ENCODE measurements around the gene DIP2B.
"Not testable (repeated sequence)": the region's sequence is repeated elsewhere in the genome, so short reads cannot be mapped to it uniquely, and the experiment has no call there.

The DIP2B gene

DNA sequence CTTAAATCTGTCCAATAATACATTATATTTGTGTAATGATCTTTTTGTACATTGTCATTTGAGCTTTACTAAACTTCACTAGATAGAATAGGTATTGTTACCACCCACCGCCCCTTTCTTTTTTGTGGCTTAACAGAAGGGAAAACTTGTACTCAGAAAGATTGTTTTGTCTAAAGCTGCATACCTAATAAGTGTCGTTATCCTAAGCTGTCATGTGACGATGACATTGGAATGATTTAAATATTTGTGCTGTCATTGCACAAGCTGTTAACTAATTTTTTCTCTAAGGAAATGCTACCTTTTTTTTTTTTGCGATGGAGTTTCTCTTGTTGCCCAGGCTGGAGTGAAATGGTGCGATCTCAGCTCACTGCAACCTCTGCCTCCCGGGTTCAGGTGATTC lies 3.6 kb downstream of the DIP2B start:
- no peak overlapping the region for H3K9ac ChIP-seq (ENCODE audit: low read depth, low read length)
- H3K9me3 ChIP-seq (ENCODE audit: control insufficient read depth, insufficient read depth, low read length) = no peaks in the 10 kb centered on the region
- H3K36me3 ChIP-seq (ENCODE audit: insufficient read depth, low read length) = no peaks in the 10 kb centered on the region
- 0 out of 2 replicates have a peak, but pooled peaks cover 8% of the 10 kb centered on the region for H3K4me1 ChIP-seq (ENCODE audit: insufficient read depth, low read length)

DNA sequence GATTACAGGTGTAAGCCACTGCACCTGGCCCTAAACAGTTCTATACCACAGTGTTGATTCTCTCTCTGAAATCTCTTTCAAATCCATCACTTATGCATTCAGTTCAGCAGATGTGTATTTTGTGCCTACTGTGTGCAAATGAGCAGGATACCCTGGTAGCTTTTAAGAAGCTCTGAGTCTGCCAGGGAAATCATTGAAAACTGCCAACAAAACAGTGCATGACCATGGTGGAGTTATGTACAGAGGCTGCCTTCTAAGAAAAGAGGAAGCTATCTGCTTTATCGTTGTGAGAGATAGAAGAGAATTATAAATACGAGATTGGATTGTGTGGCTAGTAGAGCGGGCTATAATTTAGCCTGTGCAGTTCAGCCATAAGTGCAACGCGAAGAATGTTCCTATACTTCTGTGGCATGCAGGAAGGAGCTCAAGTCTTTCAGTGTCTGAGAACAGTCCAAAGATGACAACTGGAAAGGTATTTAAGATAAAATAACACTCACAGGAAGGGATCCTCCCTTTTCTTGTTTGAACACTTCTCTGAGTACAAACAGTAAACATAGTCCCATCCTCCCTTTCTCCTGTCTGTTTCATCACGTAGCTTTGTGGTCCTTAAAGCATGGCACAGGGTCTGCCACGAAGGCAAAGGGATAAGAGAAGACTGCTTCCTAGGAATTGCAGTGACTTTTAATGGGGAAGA lies 4.3 kb downstream of the DIP2B start:
- no peaks in the 10 kb centered on the region for H3K9me3 ChIP-seq (ENCODE audit: control insufficient read depth, insufficient read depth, low read length)
- H3K4me1 ChIP-seq (ENCODE audit: insufficient read depth, low read length) = 0 out of 2 replicates have a peak, but pooled peaks cover 8% of the 10 kb centered on the region
- H3K36me3 ChIP-seq (ENCODE audit: insufficient read depth, low read length) = no peaks in the 10 kb centered on the region
- H3K9ac ChIP-seq (ENCODE audit: low read depth, low read length) = no peak overlapping the region

DNA sequence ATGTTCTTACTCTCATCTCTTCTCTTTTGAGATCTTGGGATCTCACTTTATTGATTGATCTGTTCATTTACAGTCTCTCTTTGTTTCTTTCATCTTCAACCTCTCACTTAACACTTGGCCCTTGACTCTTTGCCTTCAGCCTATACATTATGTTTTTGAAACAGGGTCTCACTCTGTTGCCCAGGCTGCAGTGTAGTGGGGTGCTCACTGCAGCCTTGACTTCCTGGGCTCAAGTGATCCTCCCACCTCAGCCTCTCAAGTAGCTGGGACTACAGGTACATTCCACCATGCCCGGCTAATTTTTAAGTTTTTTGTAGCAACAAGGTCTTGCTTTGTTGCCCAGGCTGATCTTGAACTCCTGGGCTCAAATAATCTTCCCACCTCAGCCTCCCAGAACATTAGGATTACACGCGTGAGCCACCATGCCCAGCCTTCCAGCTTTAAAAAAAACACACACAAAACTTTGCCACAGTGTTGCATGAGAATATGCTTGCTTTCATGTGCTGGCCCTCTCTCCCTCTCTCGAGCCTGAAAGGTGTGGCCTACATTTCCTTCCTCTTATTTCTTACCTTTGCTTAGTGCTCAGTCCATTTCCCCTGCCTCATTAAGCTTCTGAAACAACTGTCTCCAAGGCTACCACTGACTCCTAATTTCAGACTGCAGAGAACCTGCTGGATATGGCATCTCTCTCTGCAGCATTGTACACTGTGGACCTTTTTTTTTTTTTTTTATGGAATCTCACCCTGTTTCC lies 9.9 kb downstream of the DIP2B start:
- no peak overlapping the region for H3K9ac ChIP-seq (ENCODE audit: low read depth, low read length)
- H3K4me1 ChIP-seq (ENCODE audit: insufficient read depth, low read length) = no peaks in the 10 kb centered on the region
- no peaks in the 10 kb centered on the region for H3K36me3 ChIP-seq (ENCODE audit: insufficient read depth, low read length)

DNA sequence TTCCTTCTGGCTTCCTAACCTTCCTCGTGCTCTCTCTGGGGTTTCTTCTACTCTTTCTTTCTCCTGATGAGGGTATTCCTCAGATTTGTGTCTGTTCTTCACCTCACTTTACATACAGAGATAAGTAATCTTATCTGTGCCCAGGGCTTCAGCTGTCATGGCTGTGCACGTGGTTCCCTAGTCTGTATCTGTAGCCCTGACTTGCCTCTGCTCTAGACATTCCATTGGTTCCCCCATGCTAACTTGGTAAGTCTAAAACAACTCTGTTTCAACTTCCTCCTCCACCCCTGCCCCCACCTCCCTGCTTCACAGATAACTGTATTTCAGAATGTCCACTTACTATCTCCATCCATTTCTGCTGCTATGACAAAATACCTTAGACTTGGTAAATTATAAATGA lies 10.8 kb downstream of the DIP2B start:
- Histone ChIP-seq H3K36me3 (ENCODE audit: insufficient read depth, low read length) (no peaks in the 10 kb centered on the region), H3K9ac (ENCODE audit: low read depth, low read length) (no peak overlapping the region), H3K9me3 (ENCODE audit: control insufficient read depth, insufficient read depth, low read length) (no peaks in the 10 kb centered on the region), H3K4me1 (ENCODE audit: insufficient read depth, low read length) (no peaks in the 10 kb centered on the region)

More for the DNA sequence above, 9.9 kb downstream of the DIP2B start:
- H3K9me3 ChIP-seq (ENCODE audit: control insufficient read depth, insufficient read depth, low read length) = no peaks in the 10 kb centered on the region

DNA sequence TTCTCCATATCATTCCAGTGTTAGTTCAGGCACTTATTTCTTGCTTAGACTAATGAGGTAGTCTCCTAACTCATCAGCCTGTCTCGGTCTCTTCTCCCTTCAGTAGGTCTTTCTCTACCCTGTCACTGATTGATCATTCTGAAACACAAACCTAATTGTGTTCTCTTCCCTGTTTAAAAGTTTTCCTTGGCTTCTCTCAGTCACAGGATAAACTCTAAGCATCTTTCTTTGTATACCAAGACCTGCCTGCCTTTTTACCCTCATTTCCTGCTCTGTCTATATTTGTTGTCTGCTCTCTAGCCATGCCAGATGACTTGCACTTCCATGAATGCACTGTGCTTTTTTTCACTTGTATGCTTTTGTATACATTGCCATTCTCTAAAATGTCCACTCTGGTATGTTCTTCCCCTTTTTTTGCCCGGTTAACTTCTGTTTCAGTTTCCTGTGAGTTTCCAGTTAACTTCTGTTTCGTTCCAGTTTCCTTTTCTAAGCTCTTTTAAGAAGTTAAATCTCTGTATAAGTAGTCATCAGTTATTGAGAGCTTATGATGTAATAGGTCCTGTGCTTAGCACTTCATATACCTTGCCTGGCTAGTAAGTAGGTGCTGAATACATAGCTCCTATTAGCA lies 12.8 kb downstream of the DIP2B start:
- Histone ChIP-seq H3K9me3 (ENCODE audit: control insufficient read depth, insufficient read depth, low read length) (no peaks in the 10 kb centered on the region), H3K36me3 (ENCODE audit: insufficient read depth, low read length) (no peaks in the 10 kb centered on the region), H3K4me1 (ENCODE audit: insufficient read depth, low read length) (no peaks in the 10 kb centered on the region), H3K9ac (ENCODE audit: low read depth, low read length) (no peak overlapping the region)

DNA sequence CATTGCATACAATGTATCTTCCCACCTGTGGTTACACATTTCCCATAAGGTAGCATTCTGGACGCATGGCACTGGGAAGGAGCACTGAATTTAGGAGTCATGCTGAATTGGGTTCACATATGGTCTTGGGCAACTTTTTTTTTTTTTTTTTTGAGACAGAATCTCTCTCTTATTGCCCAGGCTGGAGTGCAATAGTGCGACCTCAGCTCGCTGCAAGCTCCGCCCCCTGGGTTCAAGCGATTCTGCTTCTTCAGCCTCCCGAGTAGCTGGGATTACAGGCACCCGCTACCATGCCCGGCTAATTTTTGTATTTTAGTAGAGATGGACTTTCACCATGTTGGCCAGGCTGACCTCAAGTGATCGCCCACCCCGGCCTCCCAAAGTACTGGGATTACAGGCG lies 13.3 kb downstream of the DIP2B start:
- Histone ChIP-seq H3K9me3 (ENCODE audit: control insufficient read depth, insufficient read depth, low read length) (no peaks in the 10 kb centered on the region), H3K36me3 (ENCODE audit: insufficient read depth, low read length) (no peaks in the 10 kb centered on the region), H3K9ac (ENCODE audit: low read depth, low read length) (no peak overlapping the region), H3K4me1 (ENCODE audit: insufficient read depth, low read length) (no peaks in the 10 kb centered on the region)

DNA sequence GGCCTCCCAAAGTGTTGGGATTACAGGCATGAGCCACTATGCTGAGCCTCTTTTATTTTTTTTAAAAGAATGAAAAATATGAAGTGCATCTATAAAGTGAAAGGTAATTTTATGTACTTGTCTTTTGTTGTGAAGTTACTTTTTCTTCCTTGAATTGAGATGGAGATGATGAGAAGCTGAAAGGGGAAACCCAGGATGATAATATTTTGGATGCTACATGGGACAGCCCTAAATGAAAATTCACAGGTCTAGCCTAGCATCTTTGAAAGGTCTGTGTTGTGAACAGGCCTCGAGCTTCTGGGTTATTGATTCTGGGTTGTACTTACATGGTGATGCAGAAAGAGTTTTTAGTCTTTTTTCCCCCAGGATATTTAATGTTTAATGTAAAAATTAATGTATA lies 14.6 kb downstream of the DIP2B start:
- no peaks in the 10 kb centered on the region for H3K9me3 ChIP-seq (ENCODE audit: control insufficient read depth, insufficient read depth, low read length)
- H3K36me3 ChIP-seq (ENCODE audit: insufficient read depth, low read length) = no peaks in the 10 kb centered on the region
- no peak overlapping the region for H3K9ac ChIP-seq (ENCODE audit: low read depth, low read length)
- no peaks in the 10 kb centered on the region for H3K4me1 ChIP-seq (ENCODE audit: insufficient read depth, low read length)

DNA sequence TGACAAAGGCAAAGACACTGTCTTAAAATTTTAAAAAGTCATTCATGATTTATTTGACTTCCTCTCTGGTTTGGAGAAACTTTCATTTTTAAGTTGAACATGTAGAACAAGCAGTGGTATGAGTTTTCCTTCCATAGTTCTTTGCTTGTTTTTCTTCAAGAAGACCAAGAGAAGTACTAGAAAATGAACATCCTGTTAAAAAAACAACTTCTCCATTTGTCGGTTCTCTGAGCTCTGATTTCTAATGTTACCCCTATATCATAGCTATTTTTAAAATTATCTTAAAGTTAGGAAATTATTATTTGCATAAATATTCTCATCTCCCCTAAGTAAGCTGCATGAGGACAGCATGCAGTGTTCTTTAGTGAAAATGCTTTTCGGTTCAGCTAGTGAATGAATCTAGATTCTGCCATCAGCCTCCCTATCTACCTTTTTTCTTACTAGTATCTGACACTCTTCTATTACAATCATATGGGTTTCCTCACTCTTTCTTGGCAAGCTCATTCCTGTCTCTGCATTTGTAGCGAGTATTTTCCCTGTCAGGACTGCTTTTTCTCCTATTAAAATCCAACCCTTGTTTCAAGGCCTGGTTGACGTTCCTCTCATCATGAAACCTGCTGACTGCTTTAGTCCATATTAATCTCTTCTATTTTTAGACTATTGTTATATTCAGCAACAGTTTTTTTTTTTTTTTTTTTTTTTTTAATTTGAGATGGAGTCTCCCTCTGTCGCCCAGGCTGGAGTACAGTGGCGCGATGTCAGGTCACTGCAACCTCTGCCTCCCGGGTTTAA lies 15.8 kb downstream of the DIP2B start:
- no peaks in the 10 kb centered on the region for H3K9me3 ChIP-seq (ENCODE audit: control insufficient read depth, insufficient read depth, low read length)
- no peaks in the 10 kb centered on the region for H3K36me3 ChIP-seq (ENCODE audit: insufficient read depth, low read length)
- no peak overlapping the region for H3K9ac ChIP-seq (ENCODE audit: low read depth, low read length)
- no peaks in the 10 kb centered on the region for H3K4me1 ChIP-seq (ENCODE audit: insufficient read depth, low read length)

DNA sequence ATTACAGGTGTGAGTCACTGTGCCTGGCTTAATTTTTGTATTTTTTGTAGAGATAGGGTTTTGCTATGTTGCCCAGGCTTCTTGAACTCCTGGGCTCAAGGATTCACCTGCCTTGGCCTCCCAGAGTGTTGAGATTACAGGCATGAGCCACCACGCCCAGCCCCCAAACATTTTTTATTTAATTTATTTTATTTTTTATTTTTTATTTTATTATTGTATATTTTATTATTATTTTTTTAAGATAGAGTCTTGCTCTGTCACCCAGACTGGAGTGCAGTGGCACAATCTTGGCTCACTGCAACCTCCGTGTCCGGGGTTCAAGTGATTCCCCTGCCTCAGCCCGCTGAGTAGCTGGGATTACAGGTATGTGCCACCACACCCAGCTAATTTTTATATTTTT lies 17.0 kb downstream of the DIP2B start:
- not testable (repeated sequence) for H3K9me3 ChIP-seq (ENCODE audit: control insufficient read depth, insufficient read depth, low read length); H3K36me3 ChIP-seq (ENCODE audit: insufficient read depth, low read length); H3K4me1 ChIP-seq (ENCODE audit: insufficient read depth, low read length); H3K9ac ChIP-seq (ENCODE audit: low read depth, low read length)

DNA sequence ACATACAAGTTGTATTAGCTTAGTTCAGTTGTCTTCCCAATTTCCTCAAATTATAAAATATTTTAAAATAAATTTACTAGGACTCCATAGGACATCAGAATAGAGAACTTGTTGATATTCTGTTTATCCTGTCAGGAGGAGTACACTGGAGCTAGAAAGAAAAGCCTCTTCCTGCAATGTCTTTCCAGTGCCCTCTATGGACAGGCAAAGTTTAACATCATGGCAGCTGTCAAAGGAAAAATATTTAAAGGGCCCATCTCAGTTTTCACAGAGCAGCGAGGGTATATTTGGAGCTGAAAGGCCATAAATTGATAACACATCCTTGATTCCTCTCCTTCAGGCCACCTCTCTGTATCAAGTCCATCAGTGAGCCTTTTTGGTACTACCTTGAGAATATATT lies 19.0 kb downstream of the DIP2B start:
- H3K9ac ChIP-seq (ENCODE audit: low read depth, low read length) = no peak overlapping the region
- H3K9me3 ChIP-seq (ENCODE audit: control insufficient read depth, insufficient read depth, low read length) = no peaks in the 10 kb centered on the region
- no peaks in the 10 kb centered on the region for H3K36me3 ChIP-seq (ENCODE audit: insufficient read depth, low read length)
- H3K4me1 ChIP-seq (ENCODE audit: insufficient read depth, low read length) = peaks cover 6% of the 10 kb centered on the region; the same call in 1 of the 2 replicates

DNA sequence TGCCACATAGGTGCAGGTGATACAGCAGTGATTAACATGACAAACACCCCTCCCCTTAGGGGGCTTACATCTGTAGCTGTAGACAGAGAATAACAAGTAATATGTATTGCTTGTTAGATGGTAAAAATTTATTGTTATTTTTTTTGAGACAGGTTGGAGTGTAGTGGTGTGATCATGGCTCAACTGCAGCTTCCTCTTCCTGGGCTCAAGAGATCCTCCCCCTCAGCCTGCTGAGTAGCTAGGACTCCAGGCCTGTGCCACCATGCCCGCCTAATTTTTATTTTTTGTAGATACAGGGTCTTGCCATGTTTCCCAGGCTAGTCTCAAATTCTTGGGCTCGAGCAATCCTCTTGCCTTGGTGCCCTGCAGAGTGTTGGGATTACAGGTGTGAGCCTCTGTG lies 19.8 kb downstream of the DIP2B start:
- H3K9me3 ChIP-seq (ENCODE audit: control insufficient read depth, insufficient read depth, low read length) = no peaks in the 10 kb centered on the region
- H3K36me3 ChIP-seq (ENCODE audit: insufficient read depth, low read length) = no peaks in the 10 kb centered on the region
- peaks cover 12% of the 10 kb centered on the region for H3K4me1 ChIP-seq (ENCODE audit: insufficient read depth, low read length)
- H3K9ac ChIP-seq (ENCODE audit: low read depth, low read length) = no peak overlapping the region

DNA sequence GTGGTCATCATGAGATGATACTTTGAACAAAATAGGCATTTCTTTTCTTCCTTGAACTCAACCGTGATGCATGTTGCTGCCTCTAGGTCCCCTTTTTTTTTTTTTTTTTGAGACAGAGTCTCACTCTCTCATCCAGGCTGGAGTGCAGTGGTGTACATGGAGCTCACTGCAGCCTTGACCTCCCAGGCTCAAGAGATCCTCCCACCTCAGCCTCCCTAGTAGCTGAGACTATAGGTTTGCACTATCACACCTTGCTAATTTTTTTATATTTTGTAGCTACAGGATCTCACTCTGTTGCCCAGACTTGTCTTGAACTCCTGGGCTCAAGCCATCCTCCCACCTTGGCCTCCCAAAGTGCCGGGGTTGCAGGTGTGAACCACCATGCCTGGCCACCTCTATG lies 20.6 kb downstream of the DIP2B start:
- Histone ChIP-seq H3K9me3 (ENCODE audit: control insufficient read depth, insufficient read depth, low read length) (no peaks in the 10 kb centered on the region), H3K4me1 (ENCODE audit: insufficient read depth, low read length) (peaks cover 12% of the 10 kb centered on the region), H3K36me3 (ENCODE audit: insufficient read depth, low read length) (no peaks in the 10 kb centered on the region), H3K9ac (ENCODE audit: low read depth, low read length) (no peak overlapping the region)

DNA sequence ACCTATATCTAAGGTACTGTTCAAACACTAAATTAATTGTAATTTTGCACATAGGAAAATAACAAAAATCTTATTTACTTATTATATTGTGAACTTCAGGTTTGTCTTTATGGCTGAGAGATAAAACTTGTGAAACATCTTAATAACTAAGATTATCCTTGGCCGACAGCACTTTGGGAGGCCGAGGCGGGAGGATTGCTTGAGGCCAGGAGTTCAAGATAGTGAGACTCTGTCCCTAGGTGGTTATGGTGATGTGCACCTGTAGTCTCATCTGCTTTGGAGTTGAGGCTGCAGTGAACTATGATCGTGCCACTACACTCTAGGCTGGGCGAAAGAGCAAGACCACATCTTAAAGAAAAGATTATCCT lies 22.6 kb downstream of the DIP2B start:
- Histone ChIP-seq H3K4me1 (ENCODE audit: insufficient read depth, low read length) (peaks cover 14% of the 10 kb centered on the region), H3K9ac (ENCODE audit: low read depth, low read length) (no peak overlapping the region), H3K36me3 (ENCODE audit: insufficient read depth, low read length) (no peaks in the 10 kb centered on the region), H3K9me3 (ENCODE audit: control insufficient read depth, insufficient read depth, low read length) (no peaks in the 10 kb centered on the region)

DNA sequence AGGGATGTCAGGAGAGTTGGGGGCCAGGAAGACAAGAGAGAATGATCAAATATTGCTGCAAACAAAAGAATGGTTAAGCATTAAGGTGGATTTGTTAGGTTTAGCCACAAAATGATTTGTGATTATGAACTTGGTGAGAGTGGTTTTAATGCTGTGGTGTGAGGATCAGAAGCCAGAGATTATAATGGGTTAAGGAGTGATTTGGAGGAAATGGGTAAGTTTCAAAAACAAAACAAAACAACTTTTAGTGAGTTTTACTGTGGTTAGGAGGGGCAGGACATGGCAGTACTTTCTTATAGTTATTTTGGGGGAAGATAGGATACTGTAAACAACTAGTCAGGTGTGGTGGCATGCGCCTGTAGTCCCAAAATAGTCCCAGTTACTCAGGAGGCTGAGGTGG lies 24.0 kb downstream of the DIP2B start:
- H3K9ac ChIP-seq (ENCODE audit: low read depth, low read length) = no peak overlapping the region
- no peaks in the 10 kb centered on the region for H3K36me3 ChIP-seq (ENCODE audit: insufficient read depth, low read length)
- H3K4me1 ChIP-seq (ENCODE audit: insufficient read depth, low read length) = peaks cover 29% of the 10 kb centered on the region
- H3K9me3 ChIP-seq (ENCODE audit: control insufficient read depth, insufficient read depth, low read length) = no peaks in the 10 kb centered on the region

All from ES-I3 (cell line).